Left cardiac atrium (tissue), 4 donors: Measurements from ENCODE around the gene APOC4. TPM values are rescaled to one million over a fixed set of nuclear protein-coding genes. Genes with fewer than 3 reads are reported as not detected.

Source experiments
- ATAC-seq, 2 donors: fragments of 200-7000 bp; cut with Tn5 transposase; one replicate each; pipeline ENCODE4 v1.9.1; 2020; ENCODE audit warnings: mild to moderate bottlenecking in 2 of 2, moderate library complexity in 2 of 2
- DNase-seq: peaks from one replicate; pipeline ENCODE4 v3.0.0-alpha.2; 2020
- intact Hi-C, 2 donors: fragments of 100-400 bp; cut with DNase I; formaldehyde crosslinking; loops; one replicate each; pipeline versions ENCODE4 v1.14.1 to v1.15.1; 2022 to 2023
- total RNA-seq, 2 donors: library from RNA; stranded (reverse); fragmentation: NEBNext Ultra II Directional; extraction: Animal tissue kit (Norgen Biotek cat#: 25700); gene quantifications; one replicate each; pipeline ENCODE4 v1.2.1, GENCODE V29; 2021
- donor health status: DM: no; HTN: yes; CAD: no.
- donor health status: DM: no; HTN: yes; CAD: no; lungs with severe emphysema.
- donor health status: DM: yes; HTN: yes; CAD: no.
- donor health status: Dilated cardiomyopathy.

Gene APOC4
- total RNA-seq, 2 donors from 2014 or later, result not detected

DNA sequence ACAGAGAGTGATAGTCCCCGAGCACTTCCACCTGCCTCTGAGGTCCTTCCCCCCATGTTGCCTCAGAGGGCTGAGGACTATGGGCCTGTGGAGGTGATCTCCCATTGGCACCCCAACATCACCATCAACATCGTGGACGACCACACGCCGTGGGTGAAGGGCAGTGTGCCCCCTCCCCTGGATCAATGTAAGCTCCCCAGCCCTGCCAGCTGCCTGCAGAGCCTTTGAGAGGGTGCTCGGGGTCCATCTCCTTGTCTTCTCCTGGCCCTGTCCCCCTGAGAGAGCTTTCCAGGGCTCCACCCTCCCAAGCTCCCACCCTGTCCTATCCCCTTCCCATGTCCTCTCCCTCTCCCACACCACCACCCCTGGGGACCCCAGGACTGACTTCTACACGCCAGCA lies 44.4 kb downstream of the APOC4 start:
- DNase-seq, result no peak
- no peak for ATAC-seq
- intact Hi-C loops, result no loop called here

DNA sequence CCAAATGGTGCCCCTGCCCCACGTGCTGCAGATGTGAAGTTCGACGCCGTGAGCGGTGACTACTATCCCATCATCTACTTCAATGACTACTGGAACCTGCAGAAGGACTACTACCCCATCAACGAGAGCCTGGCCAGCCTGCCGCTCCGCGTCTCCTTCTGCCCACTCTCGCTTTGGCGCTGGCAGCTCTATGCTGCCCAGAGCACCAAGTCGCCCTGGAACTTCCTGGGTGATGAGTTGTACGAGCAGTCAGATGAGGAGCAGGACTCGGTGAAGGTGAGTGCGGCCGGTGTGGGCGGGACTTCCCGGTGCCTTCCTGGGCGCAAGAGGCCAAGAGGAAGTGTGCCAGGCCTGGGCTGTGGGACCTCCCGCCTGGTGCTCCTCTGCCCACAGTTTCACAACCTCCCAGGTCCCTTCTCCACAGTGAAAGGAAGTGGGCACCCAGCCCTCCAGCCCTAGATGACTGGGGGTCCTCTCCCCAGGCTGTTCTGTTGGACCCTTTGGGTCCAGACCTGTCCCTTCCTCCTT lies 45.2 kb downstream of the APOC4 start:
- DNase-seq (no peak), ATAC-seq (peak in 1 of 2 donors; percentile 11)
- intact Hi-C loops, result no loop called here

DNA sequence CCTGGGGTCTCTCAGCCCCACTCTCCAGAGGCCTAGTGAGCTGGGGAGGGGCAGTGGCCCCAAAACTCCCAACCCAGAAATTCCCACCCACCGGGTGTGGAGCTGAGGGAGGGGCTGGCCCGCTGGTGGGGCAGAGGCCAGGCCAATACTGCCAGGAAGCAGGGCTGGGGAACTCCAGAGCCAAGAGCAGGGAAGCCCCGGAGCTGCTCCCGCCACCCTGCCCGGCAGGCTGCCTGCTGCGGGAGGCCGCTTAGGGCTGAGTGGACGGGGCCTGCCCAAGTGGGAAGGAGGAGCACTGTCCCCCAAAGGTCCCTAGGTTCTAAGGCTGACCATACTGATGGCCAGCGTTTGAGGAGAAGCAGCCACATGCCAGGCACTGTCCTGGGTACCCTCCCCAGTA lies 46.2 kb downstream of the APOC4 start:
- no peak for ATAC-seq
- DNase-seq, result no peak
- intact Hi-C loops, result no loop called here

DNA sequence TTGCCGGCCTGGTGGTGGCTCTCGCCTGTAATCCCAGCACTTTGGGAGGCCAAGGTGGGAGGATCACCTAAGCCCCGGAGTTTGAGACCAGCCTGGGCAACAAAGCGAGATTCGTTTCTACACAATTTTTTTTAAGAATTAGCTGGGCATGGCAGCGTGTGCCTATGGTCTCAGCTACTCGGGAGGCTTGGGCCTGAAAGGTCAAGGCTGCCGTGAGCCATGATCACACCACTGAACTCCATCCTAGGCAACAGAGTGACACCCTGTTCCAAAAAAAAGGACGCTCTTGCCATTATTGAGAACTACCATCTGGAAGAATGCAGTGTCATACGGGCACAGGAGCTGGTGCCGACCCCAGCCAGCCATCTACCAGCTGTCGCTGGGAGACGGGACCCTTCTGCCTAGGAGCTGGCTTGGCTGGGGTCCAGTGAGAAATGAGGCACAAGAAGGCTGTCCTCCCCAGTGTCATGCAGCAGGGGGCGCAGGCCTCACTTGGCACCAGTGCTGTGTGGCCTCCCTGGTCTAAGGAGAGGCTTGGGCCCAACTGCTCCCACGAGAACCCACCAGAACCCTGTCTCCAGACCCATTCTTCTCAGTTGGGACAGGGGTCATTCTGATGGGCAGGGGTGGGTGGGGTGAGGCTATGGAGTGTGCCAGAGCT lies 47.0 kb downstream of the APOC4 start:
- intact Hi-C loops, result no loop called here
- DNase-seq (peak; percentile 76), ATAC-seq (peak; percentile 18 to 42)

DNA sequence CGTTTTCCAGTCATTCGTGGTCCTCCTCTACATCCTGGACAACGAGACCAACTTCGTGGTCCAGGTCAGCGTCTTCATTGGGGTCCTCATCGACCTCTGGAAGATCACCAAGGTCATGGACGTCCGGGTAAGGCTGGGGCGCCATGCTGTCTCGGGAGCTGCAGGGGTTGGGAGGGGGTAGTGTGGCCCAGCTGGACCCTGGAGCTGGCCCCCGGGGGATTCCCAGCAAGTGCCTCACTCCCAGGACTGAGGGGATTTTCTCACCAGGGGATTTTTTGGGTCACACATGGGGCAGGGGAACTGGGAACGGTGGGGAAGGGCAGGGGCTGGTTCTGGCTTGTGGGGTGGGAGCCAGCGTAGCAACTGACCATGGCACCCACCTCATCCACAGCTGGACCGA lies 48.4 kb downstream of the APOC4 start:
- intact Hi-C loops, result no loop called here
- no peak for ATAC-seq
- DNase-seq, result no peak

DNA sequence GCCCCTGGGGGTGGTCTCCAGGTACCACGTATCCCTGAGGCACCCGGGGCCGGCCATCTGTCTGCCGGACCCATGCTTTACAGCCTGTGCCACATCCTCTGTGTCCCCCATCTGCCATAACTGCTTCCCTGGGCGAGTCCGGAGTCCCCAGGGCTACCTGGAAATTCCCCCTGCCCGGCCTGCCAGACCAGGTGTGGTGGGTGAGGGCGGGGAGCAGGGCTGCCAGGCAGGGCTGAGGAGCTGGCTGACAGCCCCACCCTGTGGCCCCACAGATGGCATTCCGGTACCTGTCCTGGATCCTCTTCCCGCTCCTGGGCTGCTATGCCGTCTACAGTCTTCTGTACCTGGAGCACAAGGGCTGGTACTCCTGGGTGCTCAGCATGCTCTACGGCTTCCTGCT lies 48.9 kb downstream of the APOC4 start:
- ATAC-seq (no peak), DNase-seq (no peak)
- intact Hi-C loops, result no loop called here

DNA sequence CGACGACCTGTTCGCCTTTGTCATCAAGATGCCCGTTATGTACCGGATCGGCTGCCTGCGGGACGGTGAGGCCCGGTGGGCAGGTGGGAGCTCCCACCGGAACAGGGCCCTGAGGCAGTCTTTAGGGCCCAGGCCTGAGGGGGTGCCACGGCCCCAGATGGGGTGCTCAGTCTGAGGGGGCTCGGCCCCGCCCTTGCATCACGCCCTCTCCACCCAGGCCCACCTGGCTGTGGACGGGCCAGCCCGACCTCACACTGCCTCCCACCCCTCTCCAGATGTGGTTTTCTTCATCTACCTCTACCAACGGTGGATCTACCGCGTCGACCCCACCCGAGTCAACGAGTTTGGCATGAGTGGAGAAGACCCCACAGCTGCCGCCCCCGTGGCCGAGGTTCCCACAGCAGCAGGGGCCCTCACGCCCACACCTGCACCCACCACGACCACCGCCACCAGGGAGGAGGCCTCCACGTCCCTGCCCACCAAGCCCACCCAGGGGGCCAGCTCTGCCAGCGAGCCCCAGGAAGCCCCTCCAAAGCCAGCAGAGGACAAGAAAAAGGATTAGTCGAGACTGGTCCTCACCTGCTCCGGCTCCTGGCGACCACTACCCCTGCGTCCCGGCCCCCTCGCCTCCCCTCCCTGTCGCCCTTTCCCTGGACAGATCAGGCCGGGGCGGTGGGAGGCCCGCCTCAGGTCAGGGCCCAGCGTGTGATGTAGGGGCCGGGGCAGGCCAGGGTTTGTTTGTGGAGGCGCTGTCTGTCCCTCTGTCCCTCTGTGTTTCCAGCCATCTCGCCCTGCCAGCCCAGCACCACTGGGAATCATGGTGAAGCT lies 50.5 kb downstream of the APOC4 start:
- intact Hi-C loops, result no loop called here
- DNase-seq, result no peak
- no peak for ATAC-seq

DNA sequence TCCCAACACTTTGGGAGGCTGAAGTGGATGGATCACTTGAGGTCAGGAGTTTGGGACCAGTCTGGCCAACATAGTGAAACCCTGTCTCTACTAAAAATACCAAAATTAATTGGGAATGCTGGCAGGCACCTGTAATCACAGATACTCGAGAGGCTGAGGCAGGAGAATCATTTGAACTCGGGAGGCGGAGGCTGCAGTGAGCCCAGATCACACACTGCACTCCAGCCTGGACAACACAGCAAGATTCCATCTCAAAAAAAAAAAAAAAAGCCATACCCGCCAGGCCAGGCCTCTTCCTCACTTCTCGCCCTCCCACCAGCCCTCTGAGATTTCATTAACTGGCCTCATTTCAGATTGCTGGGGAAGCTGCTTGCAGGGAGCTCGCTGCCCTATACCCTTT lies 51.5 kb downstream of the APOC4 start:
- DNase-seq (no peak), ATAC-seq (no peak)
- intact Hi-C loops, result no loop called here

DNA sequence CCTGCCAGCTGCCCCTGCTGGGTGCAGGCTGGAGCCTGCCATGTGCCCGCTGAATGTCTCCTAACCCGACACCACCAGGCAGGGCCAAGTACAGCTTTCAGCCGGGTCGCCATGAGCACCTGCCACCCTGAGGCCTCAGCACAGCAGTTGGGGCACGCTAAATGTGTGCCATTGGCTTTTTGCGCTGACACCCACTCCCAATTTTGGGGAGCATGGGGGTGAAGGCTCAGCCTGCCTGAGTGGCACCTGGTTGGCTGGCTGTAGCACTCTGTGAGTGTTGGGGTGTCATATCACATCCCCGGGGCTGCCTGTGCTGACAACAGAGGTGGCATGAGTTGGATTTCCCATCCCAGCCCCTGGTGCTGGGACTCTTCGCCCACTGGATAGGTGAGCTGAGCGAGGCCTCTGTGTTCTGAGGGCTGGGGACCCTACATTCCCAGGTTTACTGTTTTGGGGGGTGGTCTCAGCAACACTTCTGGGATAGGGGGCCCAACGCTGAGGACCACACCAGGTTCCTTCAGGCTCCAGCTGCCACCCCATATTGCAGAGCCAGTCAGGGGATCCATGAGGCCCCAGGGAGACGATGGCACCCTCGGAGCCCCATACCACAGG lies 52.0 kb downstream of the APOC4 start:
- intact Hi-C loops, result no loop called here
- no peak for DNase-seq
- ATAC-seq, result no peak

Other genes starting within 250 kb of the APOC4 start
- gene CEACAM16, start 243.1 kb upstream of the APOC4 start, total RNA-seq, result not detected
- 10 to 100 TPM; 22.6 to 65.0 TPM for gene BCL3, start 193.5 kb upstream of the APOC4 start, total RNA-seq
- not detected for gene CBLC, start 164.3 kb upstream of the APOC4 start, total RNA-seq
- gene BCAM, start 133.1 kb upstream of the APOC4 start, total RNA-seq, result 10 to 100 TPM; 76.4 to 76.9 TPM
- 10 to 100 TPM; 54.0 to 94.1 TPM for gene NECTIN2, start 95.9 kb upstream of the APOC4 start, total RNA-seq
- gene TOMM40, start 51.0 kb upstream of the APOC4 start, total RNA-seq, result 10 to 100 TPM; 43.0 to 63.1 TPM
- 10 to 100 TPM; 43.5 to 67.4 TPM for gene APOE, start 36.4 kb upstream of the APOC4 start, total RNA-seq
- 1 to 10 TPM; 2.7 to 4.6 TPM for gene APOC1, start 27.6 kb upstream of the APOC4 start, total RNA-seq
- gene APOC2, start 3.8 kb downstream of the APOC4 start, total RNA-seq, result not detected
- 100 to 1,000 TPM in 1 of 2 donors, 10 to 100 TPM in 1; 90.7 to 107 TPM for gene CLPTM1, start 13.1 kb downstream of the APOC4 start, total RNA-seq
- 10 to 100 TPM in 1 of 2 donors, 1 to 10 TPM in 1; 4.4 to 10.7 TPM for gene RELB, start 59.2 kb downstream of the APOC4 start, total RNA-seq
- 10 to 100 TPM; 34.0 to 47.7 TPM for gene CLASRP, start 96.8 kb downstream of the APOC4 start, total RNA-seq
- gene ZNF296, start 134.2 kb downstream of the APOC4 start, total RNA-seq, result under 1 TPM; 0.44 to 0.73 TPM
- 10 to 100 TPM; 13.9 to 14.1 TPM for gene GEMIN7, start 137.0 kb downstream of the APOC4 start, total RNA-seq
- gene PPP1R37, start 150.9 kb downstream of the APOC4 start, total RNA-seq, result 10 to 100 TPM; 19.4 to 21.4 TPM
- under 1 TPM in 1 of 2 donors, not detected in 1; 0.05 TPM for gene NKPD1, start 218.7 kb downstream of the APOC4 start, total RNA-seq
- 10 to 100 TPM; 13.6 to 14.3 TPM for gene TRAPPC6A, start 236.0 kb downstream of the APOC4 start, total RNA-seq
- gene BLOC1S3, start 236.5 kb downstream of the APOC4 start, total RNA-seq, result 1 to 10 TPM; 6.1 to 7.0 TPM